ENCODE measurements around the gene THOC6. TPM values are rescaled to one million over a fixed set of nuclear protein-coding genes. Genes with fewer than 3 reads are reported as not detected.

The THOC6 gene
- polyA plus RNA-seq, 3 donors: 42.4 to 59.2 (median 57.7) TPM

DNA sequence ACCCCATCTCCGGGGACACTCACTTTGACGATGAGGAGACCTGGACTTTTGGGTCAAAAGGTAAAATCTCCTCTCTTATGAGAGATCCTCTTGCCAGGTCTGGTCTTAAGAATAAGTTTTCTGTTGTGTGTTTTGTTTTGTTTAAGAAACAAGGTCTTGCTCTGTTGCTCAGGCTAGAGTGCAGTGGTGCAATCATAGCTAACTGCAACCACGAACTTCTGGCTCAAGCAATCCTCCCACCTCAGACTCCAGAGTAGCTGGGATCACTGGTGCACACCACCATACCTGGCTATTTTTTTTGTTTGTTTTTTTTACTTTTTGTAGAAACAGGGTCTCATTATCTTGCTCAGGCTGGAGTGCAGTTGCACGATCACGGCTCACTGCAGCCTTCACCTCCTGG, 26.7 kb downstream of the THOC6 start:
- TF ChIP-seq, protein P1, sequence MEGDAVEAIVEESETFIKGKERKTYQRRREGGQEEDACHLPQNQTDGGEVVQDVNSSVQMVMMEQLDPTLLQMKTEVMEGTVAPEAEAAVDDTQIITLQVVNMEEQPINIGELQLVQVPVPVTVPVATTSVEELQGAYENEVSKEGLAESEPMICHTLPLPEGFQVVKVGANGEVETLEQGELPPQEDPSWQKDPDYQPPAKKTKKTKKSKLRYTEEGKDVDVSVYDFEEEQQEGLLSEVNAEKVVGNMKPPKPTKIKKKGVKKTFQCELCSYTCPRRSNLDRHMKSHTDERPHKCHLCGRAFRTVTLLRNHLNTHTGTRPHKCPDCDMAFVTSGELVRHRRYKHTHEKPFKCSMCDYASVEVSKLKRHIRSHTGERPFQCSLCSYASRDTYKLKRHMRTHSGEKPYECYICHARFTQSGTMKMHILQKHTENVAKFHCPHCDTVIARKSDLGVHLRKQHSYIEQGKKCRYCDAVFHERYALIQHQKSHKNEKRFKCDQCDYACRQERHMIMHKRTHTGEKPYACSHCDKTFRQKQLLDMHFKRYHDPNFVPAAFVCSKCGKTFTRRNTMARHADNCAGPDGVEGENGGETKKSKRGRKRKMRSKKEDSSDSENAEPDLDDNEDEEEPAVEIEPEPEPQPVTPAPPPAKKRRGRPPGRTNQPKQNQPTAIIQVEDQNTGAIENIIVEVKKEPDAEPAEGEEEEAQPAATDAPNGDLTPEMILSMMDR (IDR thresholded peaks at IDR 0.05): no peak
- peaks cover 0 to 10% of the 10 kb centered on the region in 2 donors for H3K27me3 ChIP-seq (ENCODE audit: control insufficient read depth in 2 of 2, insufficient read depth in 2 of 2, low read length in 2 of 2)
- peak overlapping the region in 2 of 7 donors; percentile 10 to 26 for H3K27ac Mint-ChIP-seq
- H3K79me2 ChIP-seq (ENCODE audit: insufficient read depth, low read length): no peaks in the 10 kb centered on the region
- H3K27ac ChIP-seq (ENCODE audit: low read depth in 1 of 2, low read length in 2 of 2): no peak overlapping the region
- no peak for DNase-seq
- H4K20me1 ChIP-seq (ENCODE audit: insufficient read depth, low read length): no peaks in the 10 kb centered on the region
- peaks cover 20 to 32% of the 10 kb centered on the region in 2 donors for H3K36me3 Mint-ChIP-seq
- H3K4me3 Mint-ChIP-seq: peak overlapping the region in 1 of 2 donors; percentile 63
- no CpG with 5 or more reads among the region's 5 CpGs for WGBS (ENCODE audit: insufficient coverage)
- peaks cover 0 to 1% (median 0%) of the 10 kb centered on the region in 7 donors for H3K9me3 Mint-ChIP-seq
- peaks cover 90 to 99% of the 10 kb centered on the region in 2 donors for H3K4me1 ChIP-seq (ENCODE audit: control insufficient read depth in 1 of 2, insufficient read depth in 2 of 2, low read length in 2 of 2)
- intact Hi-C loops (cut with micrococcal nuclease): no loop called here
- H3K9ac ChIP-seq (ENCODE audit: insufficient read depth, low read length, poor library complexity, severe bottlenecking): no peak overlapping the region
- no peak overlapping the region for H3K4me3 ChIP-seq (replicated peaks in 1 of 3; ENCODE audit: low read depth in 2 of 3, low read length in 3 of 3)
- H3K4me2 ChIP-seq (replicated peaks; ENCODE audit: extremely low read depth, low read length, poor library complexity, severe bottlenecking): no peak overlapping the region
- H3K27me3 Mint-ChIP-seq (ENCODE audit: low read depth in 3 of 3): peaks cover 9 to 27% (median 16%) of the 10 kb centered on the region in 3 donors
- H3K4me1 Mint-ChIP-seq: peaks cover 74% of the 10 kb centered on the region
- no peaks in the 10 kb centered on the region for H3K36me3 ChIP-seq (replicated peaks in 1 of 2; ENCODE audit: control insufficient read depth in 1 of 2, insufficient read depth in 2 of 2, low read length in 2 of 2)
- H3K9me3 ChIP-seq (replicated peaks in 1 of 2; ENCODE audit: control insufficient read depth in 1 of 2, insufficient read depth in 1 of 2, low read length in 2 of 2): no peaks in the 10 kb centered on the region
- no peak overlapping the region for H2AFZ ChIP-seq (ENCODE audit: insufficient read depth, low read depth, low read length, poor library complexity, severe bottlenecking)

DNA sequence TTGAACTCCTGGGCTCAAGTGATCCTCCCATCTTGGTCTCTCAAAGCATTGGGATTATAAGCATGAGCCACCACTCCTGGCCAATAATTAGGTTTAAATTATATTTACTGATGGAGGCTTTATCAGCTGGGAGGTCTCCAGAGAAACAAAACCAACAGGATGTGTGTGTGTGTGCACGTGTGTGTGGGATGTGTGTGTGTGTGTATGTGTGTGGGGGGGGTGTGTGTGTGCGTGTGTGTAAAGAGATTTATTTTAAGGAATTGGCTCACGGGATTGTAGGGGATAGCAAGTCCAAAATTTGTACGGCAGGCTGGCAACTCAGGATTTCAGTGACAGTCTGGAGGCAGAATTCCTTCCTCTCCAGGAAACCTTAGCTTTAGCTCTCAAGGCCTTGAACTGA, 27.2 kb downstream of the THOC6 start:
- Mint-ChIP-seq H3K27me3 (ENCODE audit: low read depth in 3 of 3) (peaks cover 9 to 23% (median 16%) of the 10 kb centered on the region in 3 donors), H3K27ac (peak overlapping the region in 2 of 7 donors; percentile 14 to 53), H3K4me3 (peak overlapping the region in 1 of 2 donors; percentile 63), H3K4me1 (peaks cover 78% of the 10 kb centered on the region), H3K9me3 (peaks cover 0 to 1% (median 0%) of the 10 kb centered on the region in 7 donors), H3K36me3 (peaks cover 20 to 32% of the 10 kb centered on the region in 2 donors)
- Histone ChIP-seq H3K36me3 (replicated peaks in 1 of 2; ENCODE audit: control insufficient read depth in 1 of 2, insufficient read depth in 2 of 2, low read length in 2 of 2) (no peaks in the 10 kb centered on the region), H3K4me1 (ENCODE audit: control insufficient read depth in 1 of 2, insufficient read depth in 2 of 2, low read length in 2 of 2) (peaks cover 90 to 100% of the 10 kb centered on the region in 2 donors), H3K9ac (ENCODE audit: insufficient read depth, low read length, poor library complexity, severe bottlenecking) (no peak overlapping the region), H3K4me3 (replicated peaks in 1 of 3; ENCODE audit: low read depth in 2 of 3, low read length in 3 of 3) (no peak overlapping the region), H3K27me3 (ENCODE audit: control insufficient read depth in 2 of 2, insufficient read depth in 2 of 2, low read length in 2 of 2) (peaks cover 0 to 10% of the 10 kb centered on the region in 2 donors), H3K27ac (ENCODE audit: low read depth in 1 of 2, low read length in 2 of 2) (no peak overlapping the region), H3K79me2 (ENCODE audit: insufficient read depth, low read length) (no peaks in the 10 kb centered on the region), H4K20me1 (ENCODE audit: insufficient read depth, low read length) (no peaks in the 10 kb centered on the region), H3K9me3 (replicated peaks in 1 of 2; ENCODE audit: control insufficient read depth in 1 of 2, insufficient read depth in 1 of 2, low read length in 2 of 2) (no peaks in the 10 kb centered on the region), H3K4me2 (replicated peaks; ENCODE audit: extremely low read depth, low read length, poor library complexity, severe bottlenecking) (peak overlapping the region; percentile 11), H2AFZ (ENCODE audit: insufficient read depth, low read depth, low read length, poor library complexity, severe bottlenecking) (no peak overlapping the region)
- TF ChIP-seq, protein P1 (IDR thresholded peaks at IDR 0.05): no peak
- no peak for DNase-seq
- no CpG with 5 or more reads among the region's 4 CpGs for WGBS (ENCODE audit: insufficient coverage)
- intact Hi-C loops (cut with micrococcal nuclease): no loop called here
